Heart right ventricle (tissue), 16 donors: ENCODE measurements around the gene PLEKHN1. TPM values are rescaled to one million over a fixed set of nuclear protein-coding genes. Genes with fewer than 3 reads are reported as not detected.

Source experiments
- ATAC-seq, 8 donors: fragments of 200-7000 bp; cut with Tn5 transposase; one replicate each; pipeline ENCODE4 v1.9.1; 2020; ENCODE audit warnings: mild to moderate bottlenecking in 8 of 8, moderate library complexity in 8 of 8, moderate number of reproducible peaks in 1 of 8
- DNase-seq, 2 donors: peaks; one replicate each; pipeline ENCODE4 v3.0.0-alpha.2; 2020
- H3K27ac ChIP-seq, 10 donors: fragments of 200-600 bp; sonication (generic) in 2 of 10; one replicate each; pipeline versions ENCODE4 v1.5.0 to v1.8.0; 2020 to 2022; ENCODE audit warnings: mild to moderate bottlenecking in 3 of 10
- H3K27me3 ChIP-seq, 7 donors: fragments of 200-600 bp; one replicate each; pipeline ENCODE4 v1.8.0; 2021 to 2022; ENCODE audit warnings: mild to moderate bottlenecking in 2 of 7
- H3K36me3 ChIP-seq, 9 donors: fragments of 200-600 bp; sonication (generic) in 1 of 9; one replicate each; pipeline versions ENCODE4 v1.5.0 to v1.8.0; 2020 to 2022; ENCODE audit warnings: mild to moderate bottlenecking in 2 of 9
- H3K4me1 ChIP-seq, 9 donors: fragments of 200-600 bp; sonication (generic) in 1 of 9; one replicate each; pipeline versions ENCODE4 v1.5.0 to v1.8.0; 2020 to 2022; ENCODE audit warnings: mild to moderate bottlenecking in 4 of 9
- H3K4me3 ChIP-seq, 10 donors: fragments of 200-600 bp; sonication (generic) in 2 of 10; one replicate each; pipeline versions ENCODE4 v1.5.0 to v1.8.0; 2020 to 2022; ENCODE audit warnings: mild to moderate bottlenecking in 7 of 10, moderate library complexity in 2 of 10
- H3K9me3 ChIP-seq, 11 donors: fragments of 200-600 bp in 10 of 11; sonication (generic) in 2 of 11; one replicate each; pipeline versions ENCODE4 v1.5.0 to v1.8.0; 2013 to 2022; ENCODE audit warnings: mild to moderate bottlenecking in 2 of 11, control low read depth in 1 of 11, moderate library complexity in 1 of 11
- CTCF ChIP-seq, 9 donors: fragments of 200-600 bp; sonication (generic) in 2 of 9; IDR thresholded peaks; one replicate each; pipeline versions ENCODE4 v1.5.0 to v1.8.0; 2021 to 2022; ENCODE audit warnings: antibody characterized with exemption in 9 of 9, mild to moderate bottlenecking in 5 of 9, moderate library complexity in 1 of 9
- WGBS, 2 donors: extraction: QIAGEN DNeasy Blood & Tissue Kit; methylation state at CpG; one replicate each; pipeline ENCODE4 v1.1.7; 2013; ENCODE audit warnings: inconsistent platforms in 1 of 2; 5-methylcytosine and 5-hydroxymethylcytosine counted together
- intact Hi-C, 10 donors: fragments of 100-400 bp; cut with DNase I; formaldehyde crosslinking; loops; one replicate each; pipeline versions ENCODE4 v1.11.1 to v1.14.2; 2022
- polyA plus RNA-seq, 2 donors: library from polyadenylated mRNA; stranded (reverse); fragments of 200-250 nt; gene quantifications; one replicate each; pipeline ENCODE4 v1.2.3, GENCODE V29; 2013
- total RNA-seq, 10 donors: library from RNA; stranded (reverse); fragmentation: NEBNext Ultra II Directional in 3 of 10; extraction: Animal tissue kit (Norgen Biotek cat#: 25700) in 3 of 10; gene quantifications; one replicate each; pipeline versions ENCODE4 v1.2.1 to v1.2.4, GENCODE V29; 2021 to 2023
- donor health status: Arrhythmogenic right ventricular cardiomyopathy.
- donor health status: ischemic (EF 13 %, LVEDD 7.1; RV severe dilation, severe dysfunction).
- donor health status: healthy with polysubstance abuse.
- donor health status: DM: no; HTN: yes; CAD: no.
- donor health status: DM: no; HTN: no; CAD: no.
- donor health status: ischemic (EF 25% LVEDD 6.9; RV normal size, moderate dysfunction).
- donor health status: ischemic (EF 25% LVEDD 5.7; RV mildly dilated, moderate dysfunction).
- donor health status: healthy.
- donor health status: DM: yes; HTN: yes; CAD: no.
- donor health status: Ischemic cardiomyopathy.
- donor health status: ischemic (EF 35%, LVEDD 5.7; RV mildly dilated, moderate dysfunction).
- donor health status: nonischemic (EF 11% LVEDD 7.7; RV severe dilation, severe dysfunction).
- donor health status: DM: yes; HTN: yes; CAD: no.
- donor health status: PGD.
- donor health status: ischemic (EF 29% LVEDD 5.4; RV normal size, mild dysfunction).
- donor health status: nonischemic (EF 23%, LVEDD 6.1; RV moderate dilation, normal function).

PLEKHN1 gene
- total and polyA plus RNA-seq, 12 donors: 0.13 to 0.37 (median 0.29) TPM; not detected in 8

GRCh38 chr1:942411-942821, 23.9 kb upstream of the PLEKHN1 start:
- DNase-seq: no peak
- TF ChIP-seq CTCF (IDR thresholded peaks at IDR 0.05): no peak
- WGBS, 2 donors: 2 to 3% methylated on average over 29 to 48 of the region's 48 CpGs
- intact Hi-C loops: no loop called here
- Histone ChIP-seq H3K27me3 (peaks cover 11 to 63% (median 53%) of the 10 kb centered on the region in 7 donors), H3K4me3 (peak overlapping the region in 9 of 10 donors; percentile 11 to 51 (median 48)), H3K36me3 (peaks cover 0 to 32% (median 23%) of the 10 kb centered on the region in 9 donors), H3K9me3 (no peaks in the 10 kb centered on the region), H3K27ac (peak overlapping the region in 6 of 10 donors; percentile 56 to 87 (median 72)), H3K4me1 (peaks cover 3 to 55% (median 33%) of the 10 kb centered on the region in 9 donors)
- ATAC-seq: no peak

DNA sequence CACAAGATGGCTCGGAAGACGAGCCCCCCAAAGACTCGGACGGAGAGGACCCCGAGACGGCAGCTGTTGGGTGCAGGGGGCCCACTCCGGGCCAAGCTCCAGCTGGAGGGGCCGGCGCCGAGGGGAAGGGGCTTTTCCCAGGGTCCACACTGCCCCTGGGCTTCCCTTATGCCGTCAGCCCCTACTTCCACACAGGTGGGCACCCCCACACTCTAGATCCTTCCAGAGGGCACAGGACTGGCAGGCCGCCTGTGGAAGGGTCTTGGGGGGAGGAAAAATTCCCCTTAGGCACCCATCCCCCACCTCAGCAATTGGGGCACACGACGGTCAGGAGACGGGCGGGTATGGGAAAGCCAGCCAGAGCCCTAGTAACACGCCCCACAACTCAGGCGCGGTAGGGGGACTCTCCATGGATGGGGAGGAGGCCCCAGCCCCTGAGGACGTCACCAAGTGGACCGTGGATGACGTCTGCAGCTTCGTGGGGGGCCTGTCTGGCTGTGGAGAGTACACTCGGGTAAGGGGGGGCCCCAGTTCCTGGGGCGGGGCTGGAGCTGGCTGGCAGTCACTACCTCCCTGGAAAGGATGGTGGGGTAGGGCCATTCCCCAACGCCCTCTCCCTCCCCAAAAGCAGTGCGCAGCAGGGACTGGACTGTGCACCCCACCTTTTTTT, 23.3 kb upstream of the PLEKHN1 start:
- H3K27ac ChIP-seq: peak overlapping the region in 7 of 10 donors; percentile 64 to 87 (median 77)
- peaks cover 0 to 37% (median 29%) of the 10 kb centered on the region in 9 donors for H3K36me3 ChIP-seq
- intact Hi-C loops: no loop called here
- TF ChIP-seq CTCF (IDR thresholded peaks at IDR 0.05): no peak
- H3K9me3 ChIP-seq: no peaks in the 10 kb centered on the region
- peaks cover 11 to 57% (median 47%) of the 10 kb centered on the region in 7 donors for H3K27me3 ChIP-seq
- DNase-seq (peak; percentile 47 to 56), ATAC-seq (peak in 6 of 8 donors; percentile 3 to 15 (median 8))
- 14 to 17% methylated on average over 26 to 27 of the region's 27 CpGs for WGBS, 2 donors
- H3K4me1 ChIP-seq: peaks cover 3 to 55% (median 33%) of the 10 kb centered on the region in 9 donors
- peak overlapping the region in 5 of 10 donors; percentile 11 to 51 (median 48) for H3K4me3 ChIP-seq

- Histone ChIP-seq H3K9me3 (no peaks in the 10 kb centered on the region), H3K27me3 (peaks cover 11 to 49% (median 43%) of the 10 kb centered on the region in 7 donors), H3K36me3 (peaks cover 0 to 45% (median 31%) of the 10 kb centered on the region in 9 donors), H3K4me3 (peak overlapping the region in 2 of 10 donors; percentile 7 to 26), H3K27ac (peak overlapping the region in 9 of 10 donors; percentile 35 to 87 (median 74)), H3K4me1 (peaks cover 3 to 55% (median 33%) of the 10 kb centered on the region in 9 donors)
- intact Hi-C loops: no loop called here
- peak in 1 of 8 donors; percentile 6 for ATAC-seq
- TF ChIP-seq CTCF (IDR thresholded peaks at IDR 0.05): no peak
- WGBS, 2 donors: 74 to 78% methylated on average over 27 of the region's 27 CpGs
- DNase-seq: no peak
Measured at GRCh38 chr1:943545-944340, 22.5 kb upstream of the PLEKHN1 start.
